Measurements from ENCODE around the gene MYO19. TPM values are rescaled to one million over a fixed set of nuclear protein-coding genes. Genes with fewer than 3 reads are reported as not detected.

Gene MYO19
- polyA plus RNA-seq, 1 experiment, result 46.9 TPM

GRCh38 chr17:36463916-36464764 is 70.5 kb downstream of the MYO19 start:
- TF ChIP-seq CTCF (IDR thresholded peaks at IDR 0.05; ENCODE audit: insufficient read depth, low read depth, low read length), result no peak
- DNase-seq (ENCODE audit: low read depth), result no peak
- Histone ChIP-seq H3K27me3 (ENCODE audit: control insufficient read depth, insufficient read depth, low read length) (peaks cover 3% of the 10 kb centered on the region), H3K4me3 (ENCODE audit: low read depth, low read length) (no peak overlapping the region), H3K36me3 (ENCODE audit: control insufficient read depth, insufficient read depth, low read length) (no peaks in the 10 kb centered on the region)
- POLR2A ChIA-PET, result no interaction called here
- CTCF ChIA-PET, result interaction anchor here (0.9 kb wide), 1 partner anchor 19 kb away, joined by 5 read pairs; no protein-coding TSS in a partner anchor

GRCh38 chr17:36461330-36462110 is 73.1 kb downstream of the MYO19 start:
- POLR2A ChIA-PET, result no interaction called here
- Histone ChIP-seq H3K36me3 (ENCODE audit: control insufficient read depth, insufficient read depth, low read length) (no peaks in the 10 kb centered on the region), H3K4me3 (ENCODE audit: low read depth, low read length) (no peak overlapping the region), H3K27me3 (ENCODE audit: control insufficient read depth, insufficient read depth, low read length) (peaks cover 2% of the 10 kb centered on the region; the same call in 1 of the 2 replicates)
- DNase-seq (ENCODE audit: low read depth), result no peak
- no peak for TF ChIP-seq CTCF (IDR thresholded peaks at IDR 0.05; ENCODE audit: insufficient read depth, low read depth, low read length)
- CTCF ChIA-PET, result interaction anchor here (1.1 to 2.7 kb wide), 2 partner anchors 21 kb away, joined by 4 to 7 read pairs; no protein-coding TSS in a partner anchor

GRCh38 chr17:36460265-36460937 is 74.3 kb downstream of the MYO19 start:
- POLR2A ChIA-PET, result no interaction called here
- DNase-seq (ENCODE audit: low read depth), result no peak
- peaks cover 2% of the 10 kb centered on the region; the same call in 1 of the 2 replicates for H3K27me3 ChIP-seq (ENCODE audit: control insufficient read depth, insufficient read depth, low read length)
- no peaks in the 10 kb centered on the region for H3K36me3 ChIP-seq (ENCODE audit: control insufficient read depth, insufficient read depth, low read length)
- CTCF ChIA-PET, result interaction anchor here (2.7 kb wide), 1 partner anchor 22 kb away, joined by 7 read pairs; no protein-coding TSS in a partner anchor
- H3K4me3 ChIP-seq (ENCODE audit: low read depth, low read length), result no peak overlapping the region
- TF ChIP-seq CTCF (IDR thresholded peaks at IDR 0.05; ENCODE audit: insufficient read depth, low read depth, low read length), result 0 out of 2 replicates have a peak, but pooled peaks have one; percentile 5

DNA sequence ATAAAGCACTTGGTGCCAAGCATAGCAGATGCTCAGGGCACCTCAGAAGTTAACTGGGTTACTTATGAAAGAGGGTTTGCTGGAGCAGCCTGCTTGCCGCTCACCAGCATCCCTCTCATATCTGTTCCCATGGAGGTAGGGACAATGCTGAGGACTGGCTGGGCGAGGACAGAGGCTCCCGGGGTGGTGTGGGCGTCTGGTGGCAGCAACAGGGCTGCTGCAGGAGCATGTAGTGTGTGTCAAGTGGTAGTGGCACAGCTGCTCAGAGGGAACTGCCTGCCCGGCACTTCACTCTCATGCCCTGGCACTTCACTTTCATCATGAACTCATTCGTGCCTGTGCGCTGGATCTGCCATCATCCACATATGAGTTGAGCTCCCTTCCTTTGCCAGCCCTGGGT is 75.1 kb downstream of the MYO19 start:
- CTCF ChIA-PET, result interaction anchor here (2.7 kb wide), 1 partner anchor 23 kb away, joined by 7 read pairs; no protein-coding TSS in a partner anchor
- Histone ChIP-seq H3K36me3 (ENCODE audit: control insufficient read depth, insufficient read depth, low read length) (no peaks in the 10 kb centered on the region), H3K27me3 (ENCODE audit: control insufficient read depth, insufficient read depth, low read length) (no peaks in the 10 kb centered on the region; the same call in 1 of the 2 replicates), H3K4me3 (ENCODE audit: low read depth, low read length) (no peak overlapping the region)
- no peak for TF ChIP-seq CTCF (IDR thresholded peaks at IDR 0.05; ENCODE audit: insufficient read depth, low read depth, low read length)
- no peak for DNase-seq (ENCODE audit: low read depth)
- POLR2A ChIA-PET, result no interaction called here

Data from BJ (cell line).